ENCODE data around the gene SORD. TPM values are rescaled to one million over a fixed set of nuclear protein-coding genes. Genes with fewer than 3 reads are reported as not detected.
A peak's percentile ranks its signal among the peaks of the same experiment; 100 is the strongest.

Gene SORD
- total RNA-seq, 2 donors from 2014 or later, result 197 to 593 TPM

- H3K4me1 ChIP-seq (replicated peaks), result peaks cover 2% of the 10 kb centered on the region
- peaks cover 46% of the 10 kb centered on the region for H3K27me3 ChIP-seq (replicated peaks; ENCODE audit: insufficient read depth)
- intact Hi-C loops (cut with DNase I), result no loop called here
- DNase-seq (ENCODE audit: low spot score), result no peak
- no peak overlapping the region for H3K27ac ChIP-seq
- H3K4me3 ChIP-seq, result no peak overlapping the region
- H3K9me3 ChIP-seq, result no peaks in the 10 kb centered on the region
- WGBS, result 7% methylated on average over 14 of the region's 14 CpGs
- TF ChIP-seq CTCF (IDR thresholded peaks at IDR 0.05), result no peak
- TF ChIP-seq POLR2AphosphoS5 (IDR thresholded peaks at IDR 0.05), result no peak
- H3K36me3 ChIP-seq, result no peaks in the 10 kb centered on the region
Observed at GRCh38 chr15:45113380-45113990, 90.5 kb downstream of the SORD start.

GRCh38 chr15:45114076-45114750, 91.2 kb downstream of the SORD start, which contains the start of the genes DUOX2 and DUOXA2:
Gene DUOX2, minus strand, starts transcription at chr15:45114172. Its CDS starts 761 bp downstream, at chr15:45113411.
Gene DUOXA2, plus strand, starts transcription at chr15:45114326. Its CDS starts 280 bp downstream, at chr15:45114606.
- Histone ChIP-seq H3K4me3 (peak within 1 kb of the TSS in 1 of 2 donors; percentile 7), H3K27me3 (replicated peaks; ENCODE audit: insufficient read depth) (peaks cover 46% of the 10 kb centered on the region)
- intact Hi-C loops (cut with DNase I), result no loop called here

GRCh38 chr15:45114751-45115085, 91.7 kb downstream of the SORD start:
- TF ChIP-seq POLR2AphosphoS5 (IDR thresholded peaks at IDR 0.05) (no peak), CTCF (IDR thresholded peaks at IDR 0.05) (no peak), POLR2A (IDR thresholded peaks at IDR 0.05) (no peak)
- peaks cover 46% of the 10 kb centered on the region for H3K27me3 ChIP-seq (replicated peaks; ENCODE audit: insufficient read depth)
- H3K36me3 ChIP-seq, result no peaks in the 10 kb centered on the region
- no peak overlapping the region for H3K4me3 ChIP-seq
- no peaks in the 10 kb centered on the region for H3K9me3 ChIP-seq
- 7% methylated on average over 2 of the region's 2 CpGs for WGBS
- H3K27ac ChIP-seq, result no peak overlapping the region
- DNase-seq (ENCODE audit: low spot score), result no peak
- intact Hi-C loops (cut with DNase I), result no loop called here
- H3K4me1 ChIP-seq (replicated peaks), result peaks cover 2% of the 10 kb centered on the region

More at GRCh38 chr15:45114076-45114750, 91.2 kb downstream of the SORD start, which contains the start of the genes DUOX2 and DUOXA2:
- TF ChIP-seq POLR2A (IDR thresholded peaks at IDR 0.05), result no peak
- TF ChIP-seq CTCF (IDR thresholded peaks at IDR 0.05), result no peak
- no peak for DNase-seq (ENCODE audit: low spot score)
- H3K9me3 ChIP-seq, result no peaks in the 10 kb centered on the region
- H3K27ac ChIP-seq, result no peak within 1 kb of the TSS
- peaks cover 2% of the 10 kb centered on the region for H3K4me1 ChIP-seq (replicated peaks)
- 2% methylated on average over 42 of the region's 42 CpGs for WGBS
- H3K36me3 ChIP-seq, result no peaks in the 10 kb centered on the region

GRCh38 chr15:45115312-45115820, 92.4 kb downstream of the SORD start:
- intact Hi-C loops (cut with DNase I), result no loop called here
- Histone ChIP-seq H3K36me3 (no peaks in the 10 kb centered on the region), H3K27ac (no peak overlapping the region), H3K27me3 (replicated peaks; ENCODE audit: insufficient read depth) (peaks cover 41% of the 10 kb centered on the region), H3K9me3 (no peaks in the 10 kb centered on the region), H3K4me1 (replicated peaks) (peaks cover 2% of the 10 kb centered on the region), H3K4me3 (no peak overlapping the region)
- no peak for DNase-seq (ENCODE audit: low spot score)
- WGBS, result 71% methylated on average over 7 of the region's 7 CpGs
- TF ChIP-seq POLR2A (IDR thresholded peaks at IDR 0.05), result no peak

- H3K9me3 ChIP-seq, result no peaks in the 10 kb centered on the region
- peaks cover 40% of the 10 kb centered on the region for H3K27me3 ChIP-seq (replicated peaks; ENCODE audit: insufficient read depth)
- WGBS, result 52% methylated on average over 19 of the region's 19 CpGs
- TF ChIP-seq POLR2A (IDR thresholded peaks at IDR 0.05) (no peak), CTCF (IDR thresholded peaks at IDR 0.05) (no peak)
- no peak for DNase-seq (ENCODE audit: low spot score)
- H3K27ac ChIP-seq, result no peak overlapping the region
- no peak overlapping the region for H3K4me3 ChIP-seq
- H3K4me1 ChIP-seq (replicated peaks), result peaks cover 2% of the 10 kb centered on the region
- intact Hi-C loops (cut with DNase I), result no loop called here
- no peaks in the 10 kb centered on the region for H3K36me3 ChIP-seq
Observed at GRCh38 chr15:45116006-45116481, 93.0 kb downstream of the SORD start.
